ENCODE data around the gene DDOST. TPM values are rescaled to one million over a fixed set of nuclear protein-coding genes. Genes with fewer than 3 reads are reported as not detected.
A peak's percentile ranks its signal among the peaks of the same experiment; 100 is the strongest.

DDOST gene
- total RNA-seq = 100 to 1,000 TPM; 138 to 160 TPM

DNA sequence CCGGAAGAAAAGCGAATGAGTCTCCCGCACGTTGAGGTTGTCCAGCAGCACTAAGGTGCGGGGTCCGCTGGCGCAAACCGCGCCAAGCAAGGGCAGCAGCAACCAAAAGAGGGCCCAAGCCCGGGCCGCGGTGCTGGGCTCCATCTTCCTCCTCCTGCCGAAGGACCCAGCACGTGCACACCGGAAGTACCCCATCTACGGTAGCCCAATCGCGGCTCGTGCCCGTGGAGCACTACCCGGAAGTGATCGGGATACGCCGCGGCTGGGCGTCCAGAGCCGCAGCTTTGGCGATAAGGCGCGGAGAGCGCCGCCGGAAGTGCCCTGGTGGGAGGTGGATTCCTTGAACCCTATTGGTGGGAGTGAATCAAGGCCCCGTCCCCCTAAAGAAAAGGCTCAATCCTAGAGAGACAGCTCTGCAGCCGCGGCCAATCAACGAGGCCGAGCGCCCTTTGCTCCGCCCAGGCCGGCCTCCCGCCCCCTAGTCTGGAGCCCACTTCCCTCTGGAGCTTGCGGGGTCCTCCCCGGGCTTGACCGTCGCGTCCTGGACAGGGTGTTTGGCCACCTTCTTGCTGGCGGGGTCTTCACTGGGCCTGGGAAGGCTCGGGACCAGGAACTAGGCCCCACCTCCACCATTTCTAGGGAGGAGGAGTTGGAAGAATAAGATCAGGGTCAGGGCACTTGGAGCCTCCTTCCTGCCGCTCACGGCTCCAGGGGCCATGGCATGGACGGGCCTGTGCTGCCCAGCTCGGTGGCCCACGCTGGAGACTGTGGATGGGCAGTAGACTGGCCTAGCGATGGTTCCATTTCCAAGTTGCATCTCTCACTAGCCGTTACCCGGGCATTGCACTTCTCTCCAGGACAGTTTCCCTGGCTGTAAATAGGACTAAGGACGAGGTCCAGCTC lies at the start of gene DDOST:
DDOST (minus strand) TSS at position 163 of the 903 bp plus-strand sequence; CDS start at position 144, 19 bp downstream.
- H3K36me3 ChIP-seq = peaks cover 2% of the 10 kb centered on the region
- H3K4me3 ChIP-seq = peak within 1 kb of the TSS; percentile 73
- H3K27ac ChIP-seq = peak within 1 kb of the TSS; percentile 77 to 85
- ATAC-seq (ENCODE audit: insufficient number of reproducible peaks, low FRiP score, low read depth) = peak; percentile 93
- peaks cover 7 to 35% of the 10 kb centered on the region in 2 donors for H3K4me1 ChIP-seq (ENCODE audit: control insufficient read depth in 1 of 2, low read depth in 2 of 2)
- H3K9me3 ChIP-seq = no peaks in the 10 kb centered on the region
- peak; percentile 78 for DNase-seq (ENCODE audit: low spot score)
- H3K27me3 ChIP-seq (replicated peaks; ENCODE audit: insufficient read depth) = no peaks in the 10 kb centered on the region
- TF ChIP-seq, protein P1, sequence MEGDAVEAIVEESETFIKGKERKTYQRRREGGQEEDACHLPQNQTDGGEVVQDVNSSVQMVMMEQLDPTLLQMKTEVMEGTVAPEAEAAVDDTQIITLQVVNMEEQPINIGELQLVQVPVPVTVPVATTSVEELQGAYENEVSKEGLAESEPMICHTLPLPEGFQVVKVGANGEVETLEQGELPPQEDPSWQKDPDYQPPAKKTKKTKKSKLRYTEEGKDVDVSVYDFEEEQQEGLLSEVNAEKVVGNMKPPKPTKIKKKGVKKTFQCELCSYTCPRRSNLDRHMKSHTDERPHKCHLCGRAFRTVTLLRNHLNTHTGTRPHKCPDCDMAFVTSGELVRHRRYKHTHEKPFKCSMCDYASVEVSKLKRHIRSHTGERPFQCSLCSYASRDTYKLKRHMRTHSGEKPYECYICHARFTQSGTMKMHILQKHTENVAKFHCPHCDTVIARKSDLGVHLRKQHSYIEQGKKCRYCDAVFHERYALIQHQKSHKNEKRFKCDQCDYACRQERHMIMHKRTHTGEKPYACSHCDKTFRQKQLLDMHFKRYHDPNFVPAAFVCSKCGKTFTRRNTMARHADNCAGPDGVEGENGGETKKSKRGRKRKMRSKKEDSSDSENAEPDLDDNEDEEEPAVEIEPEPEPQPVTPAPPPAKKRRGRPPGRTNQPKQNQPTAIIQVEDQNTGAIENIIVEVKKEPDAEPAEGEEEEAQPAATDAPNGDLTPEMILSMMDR (IDR thresholded peaks at IDR 0.05) = peak; percentile 32

DNA sequence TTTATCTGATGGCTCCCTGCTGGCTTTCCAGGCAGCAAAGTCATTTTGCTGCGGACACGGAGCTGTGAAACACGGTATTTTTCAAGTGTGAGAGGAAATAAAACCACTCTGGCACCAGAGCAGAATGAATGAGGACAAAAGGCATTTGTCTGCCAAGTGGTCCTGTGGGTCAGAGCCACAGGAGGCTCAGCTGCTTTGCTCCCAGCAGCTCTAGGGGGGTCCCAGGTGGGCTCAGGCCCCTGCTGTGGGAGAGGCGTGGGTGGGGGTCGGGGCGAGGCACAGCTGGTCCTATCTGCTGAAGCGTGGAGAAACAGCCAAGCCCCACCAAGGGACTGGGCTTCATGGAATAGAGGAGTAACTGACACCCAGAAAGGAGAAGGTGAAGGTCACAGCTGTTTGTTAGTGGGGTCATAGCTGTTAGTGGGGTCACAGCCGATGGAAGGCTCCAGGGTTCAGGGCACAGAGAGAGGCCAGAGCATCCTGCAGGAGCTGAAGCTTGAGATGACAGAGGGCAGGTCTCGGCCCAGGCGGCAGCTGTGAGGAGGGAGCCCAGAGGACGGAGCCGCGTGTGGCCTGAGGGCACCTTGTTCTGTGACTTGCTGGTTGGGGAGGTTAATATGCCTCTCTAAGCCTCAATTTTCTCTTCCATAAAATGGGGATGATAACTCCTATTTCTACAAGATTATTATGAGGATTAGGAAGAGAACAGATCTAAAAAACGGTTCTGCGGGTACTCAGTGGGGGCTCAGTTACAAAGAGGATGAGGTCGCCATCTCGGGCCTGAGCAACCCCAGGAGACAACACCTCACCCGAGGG lies 49.5 kb upstream of the DDOST start:
- H3K9me3 ChIP-seq = no peaks in the 10 kb centered on the region
- DNase-seq (ENCODE audit: low spot score) = no peak
- no peaks in the 10 kb centered on the region for H3K36me3 ChIP-seq
- no peak overlapping the region for H3K4me3 ChIP-seq
- H3K27ac ChIP-seq = no peak overlapping the region
- H3K27me3 ChIP-seq (replicated peaks; ENCODE audit: insufficient read depth) = no peaks in the 10 kb centered on the region
- ATAC-seq (ENCODE audit: insufficient number of reproducible peaks, low FRiP score, low read depth) = no peak
- H3K4me1 ChIP-seq (ENCODE audit: control insufficient read depth in 1 of 2, low read depth in 2 of 2) = no peaks in the 10 kb centered on the region
- TF ChIP-seq, protein P1 (IDR thresholded peaks at IDR 0.05) = no peak

DNA sequence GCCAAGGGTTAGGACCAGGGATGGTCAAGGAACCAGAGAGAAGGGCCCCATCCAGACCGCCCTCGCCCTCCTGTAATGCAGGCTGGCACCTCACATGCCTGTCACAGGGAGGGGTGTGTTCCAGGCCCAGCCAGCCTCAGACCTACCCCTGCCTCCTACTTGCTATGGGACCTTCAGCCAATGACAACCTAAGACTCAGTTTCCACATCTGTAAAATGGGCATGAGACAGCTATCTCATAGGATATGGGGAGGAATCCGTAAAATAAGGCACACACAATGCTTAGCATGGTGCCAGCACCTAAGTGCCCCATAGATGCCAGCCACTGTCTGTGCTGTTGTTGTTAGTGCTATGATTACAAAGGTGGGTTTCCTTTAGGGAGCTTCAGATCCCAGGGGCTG lies 48.7 kb upstream of the DDOST start:
- DNase-seq (ENCODE audit: low spot score) (no peak), ATAC-seq (ENCODE audit: insufficient number of reproducible peaks, low FRiP score, low read depth) (no peak)
- Histone ChIP-seq H3K36me3 (no peaks in the 10 kb centered on the region), H3K27ac (no peak overlapping the region), H3K27me3 (replicated peaks; ENCODE audit: insufficient read depth) (no peaks in the 10 kb centered on the region), H3K4me3 (no peak overlapping the region), H3K4me1 (ENCODE audit: control insufficient read depth in 1 of 2, low read depth in 2 of 2) (no peaks in the 10 kb centered on the region), H3K9me3 (no peaks in the 10 kb centered on the region)
- TF ChIP-seq, protein P1 (IDR thresholded peaks at IDR 0.05) = no peak

DNA sequence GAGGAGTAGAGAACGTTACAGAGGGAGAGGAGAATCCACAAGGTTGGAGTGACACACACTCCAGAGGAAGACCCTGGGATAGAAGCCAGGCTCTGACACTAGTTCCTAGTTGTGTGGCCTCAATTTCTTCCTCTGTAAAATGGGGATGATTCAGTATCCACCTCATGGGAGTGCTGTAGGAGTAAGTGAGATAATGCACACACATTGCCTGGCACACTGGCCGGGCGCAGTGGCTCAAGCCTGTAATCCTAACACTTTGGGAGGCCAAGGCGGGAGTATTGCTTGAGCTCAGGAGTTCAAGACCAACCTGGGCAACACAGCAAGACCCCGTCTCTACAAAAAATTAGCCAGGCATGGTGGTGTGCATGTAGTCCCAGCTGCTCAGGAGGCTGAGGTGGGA lies 47.7 kb upstream of the DDOST start:
- H3K9me3 ChIP-seq = no peaks in the 10 kb centered on the region
- no peak for ATAC-seq (ENCODE audit: insufficient number of reproducible peaks, low FRiP score, low read depth)
- no peaks in the 10 kb centered on the region for H3K27me3 ChIP-seq (replicated peaks; ENCODE audit: insufficient read depth)
- no peak overlapping the region for H3K4me3 ChIP-seq
- DNase-seq (ENCODE audit: low spot score) = no peak
- no peaks in the 10 kb centered on the region for H3K36me3 ChIP-seq
- TF ChIP-seq, protein P1 (IDR thresholded peaks at IDR 0.05) = no peak
- H3K27ac ChIP-seq = no peak overlapping the region
- H3K4me1 ChIP-seq (ENCODE audit: control insufficient read depth in 1 of 2, low read depth in 2 of 2) = no peaks in the 10 kb centered on the region

DNA sequence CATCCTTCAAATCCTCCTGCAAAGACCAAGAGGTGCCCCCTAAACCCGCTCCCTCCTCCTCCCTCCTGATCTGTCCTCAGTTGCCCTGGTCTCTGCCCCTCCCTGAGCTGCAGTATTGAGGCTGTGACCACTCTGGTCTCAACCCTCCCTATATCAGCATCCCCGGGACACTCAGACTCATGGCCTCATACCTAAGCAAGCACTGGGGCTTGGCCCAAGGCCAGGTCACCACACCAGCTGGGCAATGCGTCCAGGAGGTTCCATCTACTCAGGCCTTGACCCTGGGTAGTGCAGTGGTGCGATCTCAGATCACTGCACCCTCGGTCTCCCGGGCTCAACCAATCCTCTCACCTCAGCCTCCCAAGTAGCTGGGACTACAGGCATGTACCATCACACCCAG lies 46.9 kb upstream of the DDOST start:
- no peaks in the 10 kb centered on the region for H3K36me3 ChIP-seq
- no peaks in the 10 kb centered on the region for H3K9me3 ChIP-seq
- DNase-seq (ENCODE audit: low spot score) (no peak), ATAC-seq (ENCODE audit: insufficient number of reproducible peaks, low FRiP score, low read depth) (no peak)
- no peaks in the 10 kb centered on the region for H3K4me1 ChIP-seq (ENCODE audit: control insufficient read depth in 1 of 2, low read depth in 2 of 2)
- H3K4me3 ChIP-seq = no peak overlapping the region
- no peaks in the 10 kb centered on the region for H3K27me3 ChIP-seq (replicated peaks; ENCODE audit: insufficient read depth)
- no peak overlapping the region for H3K27ac ChIP-seq
- TF ChIP-seq, protein P1 (IDR thresholded peaks at IDR 0.05) = no peak
